ENCODE measurements around the gene TCP1. TPM values are rescaled to one million over a fixed set of nuclear protein-coding genes. Genes with fewer than 3 reads are reported as not detected.

Gene TCP1
- total RNA-seq, 1 donor from 2014 or later = 192 TPM

DNA sequence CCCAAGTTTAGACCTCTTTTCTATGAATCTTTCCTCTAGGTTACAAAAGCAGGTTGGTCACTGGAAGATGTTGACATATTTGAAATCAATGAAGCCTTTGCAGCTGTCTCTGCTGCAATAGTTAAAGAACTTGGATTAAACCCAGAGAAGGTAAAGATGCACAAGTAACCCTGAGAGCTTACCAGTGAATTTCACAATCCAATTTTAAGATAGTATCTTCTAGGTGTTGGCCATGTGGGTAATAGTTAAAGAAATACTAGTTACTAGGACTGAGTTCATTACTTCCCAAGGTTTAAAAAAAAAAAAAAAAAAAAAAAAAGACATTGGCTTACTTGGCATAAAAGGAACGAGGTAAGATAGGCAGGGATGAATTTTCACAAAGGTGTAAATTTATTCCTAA, 11.3 kb downstream of the TCP1 start:
- no peak overlapping the region for H3K27ac Mint-ChIP-seq
- DNase-seq (ENCODE audit: low spot score in 2 of 2, unreplicated experiment in 2 of 2) = no peak

DNA sequence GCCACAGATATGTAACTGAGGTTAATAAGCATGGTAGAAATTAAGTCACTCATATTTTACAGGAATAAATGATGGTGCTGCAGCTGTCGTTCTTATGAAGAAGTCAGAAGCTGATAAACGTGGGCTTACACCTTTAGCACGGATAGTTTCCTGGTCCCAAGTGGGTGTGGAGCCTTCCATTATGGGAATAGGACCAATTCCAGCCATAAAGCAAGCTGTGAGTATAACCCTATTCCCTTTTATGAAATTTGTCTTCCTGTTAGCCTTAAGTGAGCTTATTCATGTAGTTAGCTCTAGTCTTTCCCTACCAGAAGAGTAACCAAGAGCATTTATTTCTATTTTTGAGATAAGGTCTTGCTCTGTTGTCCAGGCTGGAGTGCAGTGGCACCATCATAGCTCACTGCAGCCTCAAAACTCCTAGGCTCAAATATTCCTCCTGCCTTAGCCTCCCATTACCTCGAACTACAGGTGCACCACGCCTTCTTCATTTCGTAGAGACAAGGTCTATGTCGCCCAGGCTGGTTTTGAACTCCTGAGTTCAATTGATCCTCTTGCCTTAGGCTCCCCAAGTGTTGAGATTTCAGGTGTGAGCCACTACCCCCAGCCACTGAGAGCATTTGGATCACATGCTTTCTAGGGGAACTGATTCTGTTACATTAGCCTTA, 12.0 kb downstream of the TCP1 start:
- no peak for DNase-seq (ENCODE audit: low spot score in 2 of 2, unreplicated experiment in 2 of 2)
- H3K27ac Mint-ChIP-seq = peak overlapping the region; percentile 41
- H3K27me3 Mint-ChIP-seq (ENCODE audit: low read depth) = no peaks in the 10 kb centered on the region
- no peaks in the 10 kb centered on the region for H3K9me3 Mint-ChIP-seq
- no peak overlapping the region for H3K4me3 Mint-ChIP-seq
- TF ChIP-seq, protein P1, sequence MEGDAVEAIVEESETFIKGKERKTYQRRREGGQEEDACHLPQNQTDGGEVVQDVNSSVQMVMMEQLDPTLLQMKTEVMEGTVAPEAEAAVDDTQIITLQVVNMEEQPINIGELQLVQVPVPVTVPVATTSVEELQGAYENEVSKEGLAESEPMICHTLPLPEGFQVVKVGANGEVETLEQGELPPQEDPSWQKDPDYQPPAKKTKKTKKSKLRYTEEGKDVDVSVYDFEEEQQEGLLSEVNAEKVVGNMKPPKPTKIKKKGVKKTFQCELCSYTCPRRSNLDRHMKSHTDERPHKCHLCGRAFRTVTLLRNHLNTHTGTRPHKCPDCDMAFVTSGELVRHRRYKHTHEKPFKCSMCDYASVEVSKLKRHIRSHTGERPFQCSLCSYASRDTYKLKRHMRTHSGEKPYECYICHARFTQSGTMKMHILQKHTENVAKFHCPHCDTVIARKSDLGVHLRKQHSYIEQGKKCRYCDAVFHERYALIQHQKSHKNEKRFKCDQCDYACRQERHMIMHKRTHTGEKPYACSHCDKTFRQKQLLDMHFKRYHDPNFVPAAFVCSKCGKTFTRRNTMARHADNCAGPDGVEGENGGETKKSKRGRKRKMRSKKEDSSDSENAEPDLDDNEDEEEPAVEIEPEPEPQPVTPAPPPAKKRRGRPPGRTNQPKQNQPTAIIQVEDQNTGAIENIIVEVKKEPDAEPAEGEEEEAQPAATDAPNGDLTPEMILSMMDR (IDR thresholded peaks at IDR 0.05; ENCODE audit: unreplicated experiment) = no peak
- H3K4me1 Mint-ChIP-seq = no peaks in the 10 kb centered on the region
- H3K36me3 Mint-ChIP-seq = peaks cover 44% of the 10 kb centered on the region

More for the DNA sequence above, 11.3 kb downstream of the TCP1 start:
- H3K27me3 Mint-ChIP-seq (ENCODE audit: low read depth) = no peaks in the 10 kb centered on the region
- H3K4me1 Mint-ChIP-seq = no peaks in the 10 kb centered on the region
- H3K9me3 Mint-ChIP-seq = no peaks in the 10 kb centered on the region
- H3K4me3 Mint-ChIP-seq = no peak overlapping the region
- peaks cover 50% of the 10 kb centered on the region for H3K36me3 Mint-ChIP-seq
- TF ChIP-seq, protein P1 (IDR thresholded peaks at IDR 0.05; ENCODE audit: unreplicated experiment) = no peak

DNA sequence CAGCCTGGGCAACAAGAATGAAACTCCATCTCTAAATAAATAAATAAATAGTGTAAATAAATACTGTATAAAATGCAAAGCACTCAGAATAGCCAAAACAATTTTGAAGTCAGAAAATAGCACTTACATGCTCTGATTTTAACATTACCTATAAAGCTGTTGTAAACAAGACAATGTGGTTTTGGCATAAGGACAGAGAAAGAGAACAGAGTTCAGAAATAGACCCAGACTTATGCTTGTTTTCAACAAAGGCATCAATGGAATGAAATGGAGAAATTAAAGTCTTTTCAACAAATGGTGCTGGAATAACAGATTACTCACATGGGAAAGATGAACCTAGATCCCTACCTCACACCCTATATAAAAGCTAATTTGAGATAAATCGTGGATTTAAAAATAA, 17.2 kb downstream of the TCP1 start:
- H3K4me3 Mint-ChIP-seq = no peak overlapping the region
- H3K9me3 Mint-ChIP-seq = peaks cover 13% of the 10 kb centered on the region
- peaks cover 63% of the 10 kb centered on the region for H3K36me3 Mint-ChIP-seq

DNA sequence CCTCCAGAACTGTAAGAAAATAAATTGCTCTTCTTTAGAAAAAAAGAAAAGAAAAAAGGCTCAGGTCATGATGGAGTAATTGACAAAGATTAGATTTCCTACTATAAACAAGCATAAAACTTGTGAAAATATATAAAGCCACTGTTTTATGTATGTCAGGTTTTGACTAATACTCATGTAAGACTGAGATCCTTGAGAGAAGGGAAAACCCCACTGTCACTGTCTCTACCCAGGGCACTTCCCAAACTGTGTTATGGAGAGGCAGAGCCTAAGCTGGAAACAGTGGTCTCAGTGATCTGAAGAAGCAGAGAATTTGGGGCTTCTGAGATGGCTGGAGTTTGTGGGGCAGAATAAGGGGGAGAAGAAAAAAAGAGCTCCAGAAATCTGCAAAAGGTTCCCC, 19.9 kb downstream of the TCP1 start:
- TF ChIP-seq, protein P1 (IDR thresholded peaks at IDR 0.05; ENCODE audit: unreplicated experiment) = no peak
- no peak overlapping the region for H3K27ac Mint-ChIP-seq
- peaks cover 58% of the 10 kb centered on the region for H3K36me3 Mint-ChIP-seq
- DNase-seq (ENCODE audit: low spot score in 2 of 2, unreplicated experiment in 2 of 2) = no peak
- peaks cover 13% of the 10 kb centered on the region for H3K9me3 Mint-ChIP-seq
- H3K4me3 Mint-ChIP-seq = no peak overlapping the region
- H3K27me3 Mint-ChIP-seq (ENCODE audit: low read depth) = no peaks in the 10 kb centered on the region
- H3K4me1 Mint-ChIP-seq = peaks cover 2% of the 10 kb centered on the region

More for the DNA sequence above, 17.2 kb downstream of the TCP1 start:
- H3K4me1 Mint-ChIP-seq = no peaks in the 10 kb centered on the region
- DNase-seq (ENCODE audit: low spot score in 2 of 2, unreplicated experiment in 2 of 2) = no peak
- TF ChIP-seq, protein P1 (IDR thresholded peaks at IDR 0.05; ENCODE audit: unreplicated experiment) = no peak
- no peaks in the 10 kb centered on the region for H3K27me3 Mint-ChIP-seq (ENCODE audit: low read depth)
- H3K27ac Mint-ChIP-seq = no peak overlapping the region

DNA sequence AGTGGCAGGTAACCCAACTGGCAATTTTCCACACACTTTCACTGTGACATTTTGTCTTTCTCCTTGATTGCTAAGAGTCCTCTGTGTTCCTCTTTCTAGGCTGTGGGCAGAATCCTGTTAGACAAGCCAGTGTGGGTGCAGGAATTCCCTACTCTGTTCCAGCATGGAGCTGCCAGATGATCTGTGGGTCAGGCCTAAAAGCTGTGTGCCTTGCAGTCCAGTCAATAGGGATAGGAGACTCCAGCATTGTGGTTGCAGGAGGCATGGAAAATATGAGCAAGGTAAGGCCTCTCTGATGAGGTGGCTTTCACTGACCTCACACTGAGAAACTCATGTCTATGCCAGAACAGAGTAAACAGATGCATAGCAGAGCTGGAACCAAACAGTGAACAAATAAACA, 22.5 kb downstream of the TCP1 start:
- peaks cover 47% of the 10 kb centered on the region for H3K36me3 Mint-ChIP-seq
- no peak for DNase-seq (ENCODE audit: low spot score in 2 of 2, unreplicated experiment in 2 of 2)
- no peak overlapping the region for H3K27ac Mint-ChIP-seq
- H3K9me3 Mint-ChIP-seq = peaks cover 13% of the 10 kb centered on the region
- no peaks in the 10 kb centered on the region for H3K27me3 Mint-ChIP-seq (ENCODE audit: low read depth)
- no peak overlapping the region for H3K4me3 Mint-ChIP-seq
- TF ChIP-seq, protein P1 (IDR thresholded peaks at IDR 0.05; ENCODE audit: unreplicated experiment) = no peak
- peaks cover 9% of the 10 kb centered on the region for H3K4me1 Mint-ChIP-seq

Measured in mesothelial cell of epicardium (in vitro differentiated cells).